H1 (cell line): ENCODE results near the gene PTPRE. TPM values are rescaled to one million over a fixed set of nuclear protein-coding genes. Genes with fewer than 3 reads are reported as not detected.

Experiments used
- PHF8 ChIP-seq: fragments of 200-600 bp; sonication (generic); conservative IDR thresholded peaks from 2 replicates; pipeline ENCODE4 v1.7.1; 2012; ENCODE audit warnings: low read depth, mild to moderate bottlenecking, inconsistent platforms, low read length, moderate library complexity
- SAP30 ChIP-seq: fragments of 300-600 bp; sonication (generic); IDR thresholded peaks from 2 replicates; pipeline ENCODE4 v1.7.1; 2012; ENCODE audit warnings: low read length, moderate library complexity, mild to moderate bottlenecking, inconsistent platforms; ENCODE audit not compliant: insufficient read depth, insufficient replicate concordance
- SP4 ChIP-seq: IDR thresholded peaks from 2 replicates; pipeline ENCODE4 v1.6.1; 2012; ENCODE audit warnings: low read length, inconsistent platforms
- polyA plus RNA-seq, 7 experiments: library from polyadenylated mRNA; depleted of rRNA in 3 of 7; stranded (reverse) in 5 of 7; unstranded in 2 of 7; fragments of >200 nt in 5 of 7; fragments of 200-250 nt in 2 of 7; gene quantifications; 1 replicate in 5 of 7; 2 replicates in 1 of 7; 4 replicates in 1 of 7; pipeline versions ENCODE4 v1.2.1 to v1.2.3, GENCODE V29; 2011 to 2013; ENCODE audit warnings: missing spikeins in 2 of 7, mixed read lengths in 2 of 7
- total RNA-seq: library from RNA; stranded (reverse); fragmentation: NEBNext Ultra II Directional; extraction: Animal tissue kit (Norgen Biotek cat#: 25700); gene quantifications from 2 replicates; pipeline ENCODE4 v1.2.1, GENCODE V29; 2021
- TF ChIP-seq, protein P1 (sequence below): IDR thresholded peaks from 2 replicates; pipeline ENCODE4 v1.6.1; 2011; ENCODE audit warnings: low read depth, mild to moderate bottlenecking, low read length; ENCODE audit not compliant: insufficient read depth

The PTPRE gene
- total and polyA plus RNA-seq, 2 of the 8 experiments (the other 6 are each of a cell fraction or from before 2014, with no cell fraction given), result 0.33 to 0.54 TPM

DNA sequence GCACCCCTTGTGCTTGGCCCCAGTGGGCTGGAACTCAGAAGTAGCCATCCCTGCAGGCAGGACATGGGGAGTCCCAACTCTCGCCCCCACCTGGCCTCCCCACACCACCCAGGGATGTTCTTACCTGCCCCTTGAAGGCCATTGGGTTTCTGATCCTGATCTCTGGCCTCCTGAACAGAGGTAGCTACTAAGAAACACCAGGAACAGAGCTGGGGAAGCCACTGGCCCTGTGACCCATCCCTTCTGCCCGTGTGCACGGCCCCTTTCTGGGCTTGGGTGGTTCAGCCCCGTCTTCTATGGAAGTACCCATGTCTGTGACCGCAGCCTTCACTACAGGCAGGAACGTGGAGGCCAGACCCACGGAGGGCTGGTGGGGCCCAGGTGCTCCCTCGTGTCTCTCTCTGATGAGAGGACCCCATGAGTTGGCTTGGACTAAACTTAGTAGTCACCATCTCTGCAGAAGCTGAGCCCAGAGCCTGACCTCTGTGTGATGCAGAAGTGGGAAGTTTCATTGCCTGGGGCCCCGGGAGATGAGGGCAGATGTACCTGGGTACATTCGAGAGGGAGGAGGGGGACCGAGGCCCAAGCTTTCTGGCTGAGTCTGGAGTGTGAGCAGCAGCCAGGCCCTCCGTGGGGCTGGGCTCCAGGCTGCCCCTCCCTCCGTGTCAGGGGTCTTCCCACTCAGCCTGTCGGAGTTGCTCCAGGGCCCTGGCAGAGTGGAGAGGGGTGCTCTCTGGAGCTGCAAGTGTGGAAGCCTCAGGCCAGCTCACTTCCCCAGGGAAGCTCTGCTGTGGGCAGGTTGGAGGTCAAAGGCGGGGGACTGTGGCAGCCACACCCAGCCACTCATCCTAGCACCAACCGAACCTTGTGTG is 138.3 kb downstream of the PTPRE start (continued):
- TF ChIP-seq, protein P1, sequence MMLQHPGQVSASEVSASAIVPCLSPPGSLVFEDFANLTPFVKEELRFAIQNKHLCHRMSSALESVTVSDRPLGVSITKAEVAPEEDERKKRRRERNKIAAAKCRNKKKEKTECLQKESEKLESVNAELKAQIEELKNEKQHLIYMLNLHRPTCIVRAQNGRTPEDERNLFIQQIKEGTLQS, result no peak
- no peak for TF ChIP-seq SP4
- no peak for TF ChIP-seq PHF8
- no peak for TF ChIP-seq SAP30
